ENCODE measurements around the gene C3orf52.
"Not testable (repeated sequence)": the region's sequence is repeated elsewhere in the genome, so short reads cannot be mapped to it uniquely, and the experiment has no call there.

C3orf52 gene

DNA sequence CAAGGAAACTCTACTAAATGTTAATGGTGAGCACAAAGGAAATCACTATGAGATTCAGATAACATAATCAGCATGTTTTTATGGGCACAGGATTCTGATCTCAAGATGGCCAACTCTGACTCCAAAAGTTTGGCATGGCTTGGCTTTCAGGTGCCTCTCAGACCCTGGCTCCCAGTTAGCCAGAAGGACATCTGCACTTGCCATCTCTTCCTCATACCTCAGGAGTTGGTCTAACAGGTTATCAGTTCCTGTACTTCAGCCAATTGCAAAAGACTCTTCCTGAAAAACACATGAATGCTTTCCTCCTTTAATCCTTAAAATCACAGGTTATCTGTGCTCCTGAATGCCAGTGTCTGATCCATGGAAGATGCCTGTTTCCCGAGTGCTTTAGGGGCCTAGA, 26.7 kb upstream of the C3orf52 start:
- TF ChIP-seq POLR2A (IDR thresholded peaks at IDR 0.05; ENCODE audit: extremely low read depth, insufficient read length) = no peak
- TF ChIP-seq, protein P1, sequence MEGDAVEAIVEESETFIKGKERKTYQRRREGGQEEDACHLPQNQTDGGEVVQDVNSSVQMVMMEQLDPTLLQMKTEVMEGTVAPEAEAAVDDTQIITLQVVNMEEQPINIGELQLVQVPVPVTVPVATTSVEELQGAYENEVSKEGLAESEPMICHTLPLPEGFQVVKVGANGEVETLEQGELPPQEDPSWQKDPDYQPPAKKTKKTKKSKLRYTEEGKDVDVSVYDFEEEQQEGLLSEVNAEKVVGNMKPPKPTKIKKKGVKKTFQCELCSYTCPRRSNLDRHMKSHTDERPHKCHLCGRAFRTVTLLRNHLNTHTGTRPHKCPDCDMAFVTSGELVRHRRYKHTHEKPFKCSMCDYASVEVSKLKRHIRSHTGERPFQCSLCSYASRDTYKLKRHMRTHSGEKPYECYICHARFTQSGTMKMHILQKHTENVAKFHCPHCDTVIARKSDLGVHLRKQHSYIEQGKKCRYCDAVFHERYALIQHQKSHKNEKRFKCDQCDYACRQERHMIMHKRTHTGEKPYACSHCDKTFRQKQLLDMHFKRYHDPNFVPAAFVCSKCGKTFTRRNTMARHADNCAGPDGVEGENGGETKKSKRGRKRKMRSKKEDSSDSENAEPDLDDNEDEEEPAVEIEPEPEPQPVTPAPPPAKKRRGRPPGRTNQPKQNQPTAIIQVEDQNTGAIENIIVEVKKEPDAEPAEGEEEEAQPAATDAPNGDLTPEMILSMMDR (IDR thresholded peaks at IDR 0.05; ENCODE audit: low read depth, low read length) = no peak
- TF ChIP-seq, protein P2, sequence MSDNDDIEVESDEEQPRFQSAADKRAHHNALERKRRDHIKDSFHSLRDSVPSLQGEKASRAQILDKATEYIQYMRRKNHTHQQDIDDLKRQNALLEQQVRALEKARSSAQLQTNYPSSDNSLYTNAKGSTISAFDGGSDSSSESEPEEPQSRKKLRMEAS (IDR thresholded peaks at IDR 0.05; ENCODE audit: low read depth, low read length) = no peak
- no peak for TF ChIP-seq MYC (IDR thresholded peaks at IDR 0.05; ENCODE audit: low read depth, low read length)
- DNase-seq (ENCODE audit: low read depth) = no peak
- H3K4me3 ChIP-seq (ENCODE audit: low read depth, low read length) = no peak overlapping the region

DNA sequence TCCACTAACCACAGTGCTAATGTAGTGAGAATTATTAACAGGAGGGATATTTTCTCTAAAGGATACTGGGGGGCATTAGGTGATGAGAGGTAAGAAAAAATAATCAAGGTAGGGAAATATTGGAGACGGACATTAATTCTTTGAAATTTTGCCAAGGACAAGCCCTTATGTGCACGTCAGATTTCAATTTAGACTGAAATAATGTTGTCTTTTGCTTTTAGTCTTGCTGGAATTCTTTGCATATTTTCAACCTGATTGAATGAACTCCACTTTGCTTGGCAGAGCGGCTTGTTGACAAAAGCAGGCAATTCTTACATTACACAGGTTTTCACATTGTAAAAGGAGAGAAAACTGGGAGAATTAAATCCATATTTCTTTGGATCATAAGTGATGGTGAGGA, 25.0 kb upstream of the C3orf52 start:
- no peak for DNase-seq (ENCODE audit: low read depth)

DNA sequence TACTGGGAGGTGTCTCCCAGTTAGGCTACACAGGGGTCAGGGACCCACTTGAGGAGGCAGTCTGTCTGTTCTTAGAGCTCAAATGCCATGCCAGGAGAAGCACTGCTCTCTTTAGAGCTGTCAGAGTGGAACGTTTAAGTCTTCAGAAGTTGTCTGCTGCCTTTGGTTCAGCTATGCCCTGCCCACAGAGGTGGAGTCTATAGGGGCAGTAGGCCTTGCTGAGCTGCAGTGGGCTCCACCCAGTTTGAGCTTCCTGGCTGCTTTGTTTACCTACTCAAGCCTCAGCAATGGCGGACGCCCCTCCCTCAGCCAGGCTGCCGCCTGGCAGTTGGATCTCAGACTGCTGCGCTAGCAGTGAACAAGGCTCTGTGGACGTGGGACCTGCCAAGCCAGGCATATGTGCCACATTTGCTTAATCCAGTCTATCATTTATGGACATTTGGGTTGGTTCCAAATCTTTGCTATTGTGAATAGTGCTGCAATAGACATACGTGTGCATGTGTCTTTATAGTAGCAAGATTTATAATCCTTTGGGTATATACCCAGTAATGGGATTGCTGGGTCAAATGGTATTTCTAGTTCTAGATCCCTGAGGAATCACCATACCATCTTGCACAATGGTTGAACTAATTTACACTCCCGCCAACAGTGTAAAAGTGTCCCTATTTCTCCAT, 13.7 kb upstream of the C3orf52 start:
- DNase-seq (ENCODE audit: low read depth); H3K4me3 ChIP-seq (ENCODE audit: low read depth, low read length): not testable (repeated sequence)

More for the DNA sequence above, 25.0 kb upstream of the C3orf52 start:
- TF ChIP-seq POLR2A (IDR thresholded peaks at IDR 0.05; ENCODE audit: extremely low read depth, insufficient read length) (no peak), MYC (IDR thresholded peaks at IDR 0.05; ENCODE audit: low read depth, low read length) (no peak)
- TF ChIP-seq, protein P1 (IDR thresholded peaks at IDR 0.05; ENCODE audit: low read depth, low read length) = no peak
- TF ChIP-seq, protein P2 (IDR thresholded peaks at IDR 0.05; ENCODE audit: low read depth, low read length) = no peak
- H3K4me3 ChIP-seq (ENCODE audit: low read depth, low read length) = no peak overlapping the region

DNA sequence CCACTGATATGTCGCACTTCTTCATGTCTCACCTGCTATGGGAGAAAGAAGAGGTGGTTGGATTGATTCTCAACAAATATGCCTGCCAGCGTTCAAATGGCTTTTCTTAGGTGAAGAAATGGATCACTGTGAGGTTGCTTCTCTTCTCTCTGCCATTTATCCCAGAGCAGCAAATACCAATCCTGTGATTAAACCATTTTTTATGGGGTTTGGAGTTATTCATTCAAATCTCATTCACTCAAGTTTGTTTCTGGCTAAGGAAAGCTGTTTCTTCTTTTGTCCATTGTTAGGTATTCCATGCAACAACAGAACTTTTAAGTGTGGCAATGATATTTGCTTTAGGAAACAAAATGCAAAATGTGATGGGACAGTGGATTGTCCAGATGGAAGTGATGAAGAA, 12.2 kb upstream of the C3orf52 start:
- no peak overlapping the region for H3K4me3 ChIP-seq (ENCODE audit: low read depth, low read length)
- TF ChIP-seq MYC (IDR thresholded peaks at IDR 0.05; ENCODE audit: low read depth, low read length) (no peak), POLR2A (IDR thresholded peaks at IDR 0.05; ENCODE audit: extremely low read depth, insufficient read length) (no peak)
- TF ChIP-seq, protein P1 (IDR thresholded peaks at IDR 0.05; ENCODE audit: low read depth, low read length) = no peak
- TF ChIP-seq, protein P2 (IDR thresholded peaks at IDR 0.05; ENCODE audit: low read depth, low read length) = no peak

DNA sequence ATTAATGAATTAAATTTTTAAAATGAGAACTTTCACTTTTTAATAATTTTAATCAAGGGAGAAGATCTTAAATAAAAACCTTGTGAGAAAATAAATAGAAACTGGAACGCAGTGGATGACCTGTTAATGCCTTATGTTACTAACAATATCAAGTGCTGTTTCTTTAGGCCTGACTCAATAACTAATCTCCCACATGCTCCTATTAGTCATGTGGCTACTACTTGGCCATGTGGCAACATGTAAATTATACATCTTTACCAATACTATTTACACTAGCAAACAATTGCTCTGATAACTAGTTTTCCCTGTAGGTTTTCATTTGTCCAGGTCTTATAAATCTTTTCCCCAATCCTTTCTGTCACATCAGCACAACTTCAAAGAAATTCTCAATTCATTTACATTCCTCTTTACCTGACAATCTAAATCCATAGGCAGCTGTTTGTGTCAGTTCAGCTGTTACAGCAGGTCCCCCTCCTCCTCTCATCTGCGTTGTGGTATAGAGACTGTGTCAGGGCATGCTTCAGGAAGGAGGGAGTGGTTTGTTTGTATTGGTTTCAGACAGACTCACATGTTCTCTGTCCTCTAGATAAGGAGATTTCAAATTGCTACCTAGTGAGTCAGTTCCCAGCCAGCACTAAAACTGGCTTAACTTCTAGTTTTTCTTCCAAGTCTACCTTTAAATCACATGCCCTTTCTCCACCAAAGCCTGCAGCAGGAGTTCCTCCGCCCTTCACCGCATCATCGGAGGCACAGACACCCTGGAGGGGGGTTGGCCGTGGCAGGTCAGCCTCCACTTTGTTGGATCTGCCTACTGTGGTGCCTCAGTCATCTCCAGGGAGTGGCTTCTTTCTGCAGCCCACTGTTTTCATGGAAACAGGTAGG, 11.3 kb upstream of the C3orf52 start:
- TF ChIP-seq, protein P2 (IDR thresholded peaks at IDR 0.05; ENCODE audit: low read depth, low read length) = no peak
- TF ChIP-seq POLR2A (IDR thresholded peaks at IDR 0.05; ENCODE audit: extremely low read depth, insufficient read length) (no peak), MYC (IDR thresholded peaks at IDR 0.05; ENCODE audit: low read depth, low read length) (no peak)
- TF ChIP-seq, protein P1 (IDR thresholded peaks at IDR 0.05; ENCODE audit: low read depth, low read length) = no peak
- no peak overlapping the region for H3K4me3 ChIP-seq (ENCODE audit: low read depth, low read length)
- no peak for DNase-seq (ENCODE audit: low read depth)

More for the DNA sequence above, 12.2 kb upstream of the C3orf52 start:
- DNase-seq (ENCODE audit: low read depth) = no peak

All from NB4 (cell line).